Hematopoietic multipotent progenitor cell treated with erythropoietin and hydrocortisone succinate and interleukin-3 and kit ligand, for 17 days (in vitro differentiated cells): ENCODE data around the gene LUC7L.
A peak's percentile ranks its signal among the peaks of the same experiment; 100 is the strongest.
"Not testable (repeated sequence)": the region's sequence is repeated elsewhere in the genome, so short reads cannot be mapped to it uniquely, and the experiment has no call there.

Source experiments
- DNase-seq: peaks from one replicate; pipeline ENCODE4 v3.0.0-alpha.2; 2015; ENCODE audit warnings: low spot score

Gene LUC7L

GRCh38 chr16:263944-264343, 34.7 kb upstream of the LUC7L start:
- no peak for DNase-seq

- no peak for DNase-seq
Observed at GRCh38 chr16:263182-263774, 34.0 kb upstream of the LUC7L start.

- no peak for DNase-seq
Observed at GRCh38 chr16:262121-262745, 33.0 kb upstream of the LUC7L start.

- no peak for DNase-seq
Observed at GRCh38 chr16:261031-261691, 31.9 kb upstream of the LUC7L start.

GRCh38 chr16:260326-260725, 31.1 kb upstream of the LUC7L start:
- DNase-seq: no peak

GRCh38 chr16:259814-260253, 30.6 kb upstream of the LUC7L start:
- DNase-seq: no peak

- no peak for DNase-seq
Observed at GRCh38 chr16:259226-259625, 30.0 kb upstream of the LUC7L start.

- DNase-seq: not testable (repeated sequence)
Observed at GRCh38 chr16:258091-258490, 28.8 kb upstream of the LUC7L start.

- no peak for DNase-seq
Observed at GRCh38 chr16:255183-255582, 25.9 kb upstream of the LUC7L start.

GRCh38 chr16:254461-254860, 25.2 kb upstream of the LUC7L start:
- DNase-seq: no peak

- no peak for DNase-seq
Observed at GRCh38 chr16:253833-254232, 24.6 kb upstream of the LUC7L start.

GRCh38 chr16:252366-253337, 23.4 kb upstream of the LUC7L start:
- peak; percentile 13 for DNase-seq

GRCh38 chr16:249431-249830, 20.2 kb upstream of the LUC7L start:
- no peak for DNase-seq

GRCh38 chr16:247027-247426, 17.8 kb upstream of the LUC7L start:
- no peak for DNase-seq

GRCh38 chr16:245105-245504, 15.9 kb upstream of the LUC7L start:
- no peak for DNase-seq

- no peak for DNase-seq
Observed at GRCh38 chr16:243348-243747, 14.1 kb upstream of the LUC7L start.

GRCh38 chr16:242281-242680, 13.0 kb upstream of the LUC7L start:
- DNase-seq: no peak

- DNase-seq: no peak
Observed at GRCh38 chr16:240559-240958, 11.3 kb upstream of the LUC7L start.

- no peak for DNase-seq
Observed at GRCh38 chr16:239948-240277, 10.7 kb upstream of the LUC7L start.

GRCh38 chr16:234468-235305, 5.4 kb upstream of the LUC7L start, which contains the start of gene FAM234A:
TSS of gene FAM234A (plus strand) at chr16:234821. CDS start at chr16:254414, 19,593 bp downstream.
- DNase-seq: peak; percentile 97

- DNase-seq: no peak
Observed at GRCh38 chr16:230949-231348, 1.7 kb upstream of the LUC7L start.
